ENCODE measurements around the gene MVB12B. TPM values are rescaled to one million over a fixed set of nuclear protein-coding genes. Genes with fewer than 3 reads are reported as not detected.

The MVB12B gene
- total RNA-seq, 2 donors from 2014 or later: 5.9 to 8.7 TPM

GRCh38 chr9:126457890-126458289 lies 131.3 kb downstream of the MVB12B start:
- no peak for TF ChIP-seq CTCF (IDR thresholded peaks at IDR 0.05)
- Histone ChIP-seq H3K36me3 (no peaks in the 10 kb centered on the region), H3K27me3 (no peaks in the 10 kb centered on the region), H3K4me3 (no peak overlapping the region), H3K4me1 (no peaks in the 10 kb centered on the region), H3K9me3 (no peaks in the 10 kb centered on the region), H3K27ac (no peak overlapping the region)
- no peak for DNase-seq (ENCODE audit: low spot score)

- Histone ChIP-seq H3K27ac (no peak overlapping the region), H3K9me3 (no peaks in the 10 kb centered on the region), H3K4me3 (no peak overlapping the region), H3K27me3 (no peaks in the 10 kb centered on the region), H3K36me3 (no peaks in the 10 kb centered on the region), H3K4me1 (no peaks in the 10 kb centered on the region)
- TF ChIP-seq CTCF (IDR thresholded peaks at IDR 0.05): no peak
- no peak for DNase-seq (ENCODE audit: low spot score)
These were observed 132.5 kb downstream of the MVB12B start for GRCh38 chr9:126459126-126459525.

GRCh38 chr9:126459546-126459945 lies 132.9 kb downstream of the MVB12B start:
- Histone ChIP-seq H3K27me3 (no peaks in the 10 kb centered on the region), H3K9me3 (no peaks in the 10 kb centered on the region), H3K27ac (no peak overlapping the region), H3K36me3 (no peaks in the 10 kb centered on the region), H3K4me1 (no peaks in the 10 kb centered on the region), H3K4me3 (no peak overlapping the region)
- TF ChIP-seq CTCF (IDR thresholded peaks at IDR 0.05): no peak
- DNase-seq (ENCODE audit: low spot score): no peak

GRCh38 chr9:126459965-126460843 lies 133.6 kb downstream of the MVB12B start:
- no peaks in the 10 kb centered on the region for H3K9me3 ChIP-seq
- no peak for DNase-seq (ENCODE audit: low spot score)
- H3K27ac ChIP-seq: no peak overlapping the region
- no peaks in the 10 kb centered on the region for H3K4me1 ChIP-seq
- TF ChIP-seq CTCF (IDR thresholded peaks at IDR 0.05): no peak
- H3K27me3 ChIP-seq: no peaks in the 10 kb centered on the region
- no peak overlapping the region for H3K4me3 ChIP-seq
- no peaks in the 10 kb centered on the region for H3K36me3 ChIP-seq

- no peak for DNase-seq (ENCODE audit: low spot score)
- no peak for TF ChIP-seq CTCF (IDR thresholded peaks at IDR 0.05)
- no peaks in the 10 kb centered on the region for H3K36me3 ChIP-seq
- H3K27me3 ChIP-seq: no peaks in the 10 kb centered on the region
- no peaks in the 10 kb centered on the region for H3K4me1 ChIP-seq
- no peak overlapping the region for H3K4me3 ChIP-seq
- H3K27ac ChIP-seq: no peak overlapping the region
- H3K9me3 ChIP-seq: no peaks in the 10 kb centered on the region
These were observed 134.4 kb downstream of the MVB12B start for GRCh38 chr9:126461029-126461428.

- DNase-seq (ENCODE audit: low spot score): no peak
- H3K27ac ChIP-seq: no peak overlapping the region
- H3K4me1 ChIP-seq: no peaks in the 10 kb centered on the region
- H3K9me3 ChIP-seq: no peaks in the 10 kb centered on the region
- H3K27me3 ChIP-seq: no peaks in the 10 kb centered on the region
- H3K36me3 ChIP-seq: no peaks in the 10 kb centered on the region
- no peak overlapping the region for H3K4me3 ChIP-seq
- no peak for TF ChIP-seq CTCF (IDR thresholded peaks at IDR 0.05)
These were observed 135.0 kb downstream of the MVB12B start for GRCh38 chr9:126461608-126462007.
